OCI-M2 (cell line): Measurements from ENCODE around the gene FAM185A.
"Not testable (repeated sequence)": the region's sequence is repeated elsewhere in the genome, so short reads cannot be mapped to it uniquely, and the experiment has no call there.

Source experiments
- DNase-seq: peaks from one replicate; lab custom pipeline; 2025; ENCODE audit not compliant: unreplicated experiment; lab: John Stamatoyannopoulos, UW

Gene FAM185A

GRCh38 chr7:102776217-102776616 is 27.4 kb downstream of the FAM185A start:
- not testable (repeated sequence) for DNase-seq

- DNase-seq, result not testable (repeated sequence)
Measured at GRCh38 chr7:102778663-102779062, 29.9 kb downstream of the FAM185A start.

- not testable (repeated sequence) for DNase-seq
Measured at GRCh38 chr7:102780926-102781325, 32.1 kb downstream of the FAM185A start.

- not testable (repeated sequence) for DNase-seq
Measured at GRCh38 chr7:102788770-102789169, 40.0 kb downstream of the FAM185A start.

GRCh38 chr7:102790364-102791100 is 41.7 kb downstream of the FAM185A start:
- not testable (repeated sequence) for DNase-seq

- DNase-seq, result not testable (repeated sequence)
Measured at GRCh38 chr7:102791367-102791766, 42.6 kb downstream of the FAM185A start.

- not testable (repeated sequence) for DNase-seq
Measured at GRCh38 chr7:102791831-102792230, 43.0 kb downstream of the FAM185A start.

GRCh38 chr7:102794567-102794966 is 45.8 kb downstream of the FAM185A start:
- DNase-seq, result not testable (repeated sequence)

GRCh38 chr7:102795987-102796595 is 47.3 kb downstream of the FAM185A start:
- DNase-seq, result not testable (repeated sequence)

- DNase-seq, result no peak
Measured at GRCh38 chr7:102806613-102807012, 57.8 kb downstream of the FAM185A start.

GRCh38 chr7:102810916-102811315 is 62.1 kb downstream of the FAM185A start:
- DNase-seq, result no peak

GRCh38 chr7:102811942-102812678 is 63.3 kb downstream of the FAM185A start:
- DNase-seq, result no peak

GRCh38 chr7:102813191-102814024 is 64.6 kb downstream of the FAM185A start:
- DNase-seq, result no peak

- no peak for DNase-seq
Measured at GRCh38 chr7:102814025-102814471, 65.2 kb downstream of the FAM185A start.

GRCh38 chr7:102817616-102818573 is 69.1 kb downstream of the FAM185A start:
- no peak for DNase-seq

GRCh38 chr7:102819151-102819550 is 70.4 kb downstream of the FAM185A start:
- DNase-seq, result no peak

- DNase-seq, result no peak
Measured at GRCh38 chr7:102821994-102822747, 73.4 kb downstream of the FAM185A start.

- DNase-seq, result no peak
Measured at GRCh38 chr7:102823390-102824119, 74.8 kb downstream of the FAM185A start.
